Neural cell (in vitro differentiated cells): ENCODE data around the gene TRIO. TPM values are rescaled to one million over a fixed set of nuclear protein-coding genes. Genes with fewer than 3 reads are reported as not detected.

Source experiments
- H2AFZ ChIP-seq: fragments of 200-600, 300-800 bp; sonication (generic), shearing (Covaris generic); 2 replicates; pipeline ENCODE4 v1.6.0; 2014; ENCODE audit warnings: low read depth, mild to moderate bottlenecking, antibody characterized with exemption, low read length, moderate library complexity
- H3F3A ChIP-seq: fragments of 200-600 bp; shearing (Covaris generic); 2 replicates; pipeline ENCODE4 v1.6.1; 2016; ENCODE audit warnings: mild to moderate bottlenecking, moderate library complexity, mixed read lengths, antibody characterized with exemption, low read length; ENCODE audit not compliant: insufficient read depth, poor library complexity, severe bottlenecking
- H3K27ac ChIP-seq: fragments of 200-600, 300-800 bp; sonication (generic), shearing (Covaris generic); 2 replicates; pipeline ENCODE4 v1.5.1; 2014; ENCODE audit warnings: mild to moderate bottlenecking, low read length, moderate library complexity
- H3K27me3 ChIP-seq: fragments of 300-800, 200-600 bp; sonication (generic), shearing (Covaris generic); 2 replicates; pipeline ENCODE4 v1.6.0; 2014; ENCODE audit warnings: mild to moderate bottlenecking, low read depth, low read length, moderate library complexity; ENCODE audit not compliant: insufficient read depth
- H3K36me3 ChIP-seq: fragments of 300-800, 200-600 bp; sonication (generic), shearing (Covaris generic); 2 replicates; pipeline ENCODE4 v1.5.1; 2014; ENCODE audit warnings: mild to moderate bottlenecking, antibody characterized with exemption, low read length, moderate library complexity; ENCODE audit not compliant: insufficient read depth
- H3K4me2 ChIP-seq: fragments of 300-800, 200-600 bp; sonication (generic), shearing (Covaris generic); 2 replicates; pipeline ENCODE4 v1.6.0; 2014; ENCODE audit warnings: mild to moderate bottlenecking, low read length
- H3K4me3 ChIP-seq: fragments of 300-800, 200-600 bp; sonication (generic), shearing (Covaris generic); 2 replicates; pipeline ENCODE4 v1.5.1; 2014; ENCODE audit warnings: mild to moderate bottlenecking, low read length, moderate library complexity
- H3K79me2 ChIP-seq: fragments of 200-600 bp; shearing (Covaris generic); replicated peaks from 2 replicates; pipeline ENCODE4 v1.6.0; 2014; ENCODE audit warnings: mild to moderate bottlenecking, low read length, moderate library complexity; ENCODE audit not compliant: insufficient read depth
- H3K9ac ChIP-seq: fragments of 300-800, 200-600 bp; sonication (generic), shearing (Covaris generic); 2 replicates; pipeline ENCODE4 v1.6.1; 2016; ENCODE audit warnings: mild to moderate bottlenecking, low read length, mixed read lengths
- H3K9me2 ChIP-seq: fragments of 200-600 bp; shearing (Covaris generic); 2 replicates; pipeline ENCODE4 v1.6.1; 2016; ENCODE audit warnings: mild to moderate bottlenecking, low read length, mixed read lengths; ENCODE audit not compliant: insufficient read depth
- H3K9me3 ChIP-seq: fragments of 200-600, 300-800 bp; sonication (generic), shearing (Covaris generic); 2 replicates; pipeline ENCODE4 v1.6.1; 2016; ENCODE audit warnings: mild to moderate bottlenecking, mixed run types, low read length, moderate library complexity, mixed read lengths
- H4K20me1 ChIP-seq: fragments of 200-600 bp; shearing (Covaris generic); 2 replicates; pipeline ENCODE4 v1.6.1; 2016; ENCODE audit warnings: mild to moderate bottlenecking, mixed run types; ENCODE audit not compliant: insufficient read depth
- CTCF ChIP-seq: fragments of 450-650 bp; IDR thresholded peaks from 2 replicates; pipeline ENCODE4 v1.5.1; 2014; ENCODE audit warnings: antibody characterized with exemption, mild to moderate bottlenecking, moderate library complexity; ENCODE audit not compliant: poor library complexity, severe bottlenecking
- EP300 ChIP-seq: fragments of 450-650 bp; conservative IDR thresholded peaks from 2 replicates; pipeline ENCODE4 v1.6.1; 2014; ENCODE audit warnings: antibody characterized with exemption, mild to moderate bottlenecking, moderate library complexity; ENCODE audit not compliant: poor library complexity, severe bottlenecking
- EZH2 ChIP-seq: fragments of 200-600, 300-800 bp; shearing (Covaris generic), sonication (generic); IDR thresholded peaks from 2 replicates; pipeline ENCODE4 v1.6.1; 2014; ENCODE audit warnings: antibody characterized with exemption, low read length, borderline replicate concordance, mild to moderate bottlenecking; ENCODE audit not compliant: insufficient read depth, poor library complexity, severe bottlenecking
- MXI1 ChIP-seq: fragments of 450-650 bp; conservative IDR thresholded peaks from 2 replicates; pipeline ENCODE4 v1.6.1; 2014; ENCODE audit warnings: antibody characterized with exemption, mild to moderate bottlenecking; ENCODE audit not compliant: poor library complexity, severe bottlenecking
- POLR2AphosphoS5 ChIP-seq: IDR thresholded peaks from 2 replicates; pipeline ENCODE4 v1.6.1; 2012
- RAD21 ChIP-seq: fragments of 450-650 bp; conservative IDR thresholded peaks from 2 replicates; pipeline ENCODE4 v1.6.1; 2014; ENCODE audit warnings: antibody characterized with exemption, mild to moderate bottlenecking, moderate library complexity
- SMC3 ChIP-seq: fragments of 450-650 bp; conservative IDR thresholded peaks from 2 replicates; pipeline ENCODE4 v1.6.1; 2014; ENCODE audit warnings: antibody characterized with exemption, mild to moderate bottlenecking, moderate library complexity; ENCODE audit not compliant: poor library complexity
- TAF1 ChIP-seq: IDR thresholded peaks from 2 replicates; pipeline ENCODE4 v1.6.1; 2012; ENCODE audit warnings: low read depth
- polyA plus RNA-seq: library from polyadenylated mRNA; depleted of rRNA; stranded (reverse); fragments of >200 nt; gene quantifications from 2 replicates; pipeline ENCODE4 v1.2.3, GENCODE V29; 2014
- TF ChIP-seq, protein P1 (sequence below): IDR thresholded peaks from 2 replicates; pipeline ENCODE4 v1.6.1; 2012; ENCODE audit warnings: borderline replicate concordance

Gene TRIO
- polyA plus RNA-seq, 1 donor from 2014 or later, result 168 TPM

DNA sequence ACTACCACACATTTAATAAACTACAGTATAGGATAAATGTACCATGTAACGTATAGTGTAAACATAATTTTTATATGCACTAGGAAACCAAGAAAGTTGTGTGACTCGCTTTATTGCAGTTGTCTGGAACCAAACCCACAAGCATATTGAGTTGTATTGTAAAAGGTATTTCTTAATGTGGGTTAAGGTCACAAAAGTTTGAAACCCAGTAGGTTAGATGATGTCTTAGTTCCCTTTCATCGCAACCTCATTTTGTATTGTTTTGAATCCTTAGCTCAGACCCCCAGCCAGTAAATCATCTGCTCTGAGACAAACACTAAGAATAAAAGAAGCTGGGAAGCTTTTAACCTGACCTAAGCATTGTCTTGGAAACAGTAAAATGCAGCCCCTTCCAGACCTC, 79.1 kb downstream of the TRIO start:
- TF ChIP-seq TAF1, result no peak
- TF ChIP-seq RAD21, result no peak
- no peak for TF ChIP-seq EZH2
- TF ChIP-seq EP300, result no peak
- no peak for TF ChIP-seq SMC3
- no peak for TF ChIP-seq MXI1
- TF ChIP-seq, protein P1, sequence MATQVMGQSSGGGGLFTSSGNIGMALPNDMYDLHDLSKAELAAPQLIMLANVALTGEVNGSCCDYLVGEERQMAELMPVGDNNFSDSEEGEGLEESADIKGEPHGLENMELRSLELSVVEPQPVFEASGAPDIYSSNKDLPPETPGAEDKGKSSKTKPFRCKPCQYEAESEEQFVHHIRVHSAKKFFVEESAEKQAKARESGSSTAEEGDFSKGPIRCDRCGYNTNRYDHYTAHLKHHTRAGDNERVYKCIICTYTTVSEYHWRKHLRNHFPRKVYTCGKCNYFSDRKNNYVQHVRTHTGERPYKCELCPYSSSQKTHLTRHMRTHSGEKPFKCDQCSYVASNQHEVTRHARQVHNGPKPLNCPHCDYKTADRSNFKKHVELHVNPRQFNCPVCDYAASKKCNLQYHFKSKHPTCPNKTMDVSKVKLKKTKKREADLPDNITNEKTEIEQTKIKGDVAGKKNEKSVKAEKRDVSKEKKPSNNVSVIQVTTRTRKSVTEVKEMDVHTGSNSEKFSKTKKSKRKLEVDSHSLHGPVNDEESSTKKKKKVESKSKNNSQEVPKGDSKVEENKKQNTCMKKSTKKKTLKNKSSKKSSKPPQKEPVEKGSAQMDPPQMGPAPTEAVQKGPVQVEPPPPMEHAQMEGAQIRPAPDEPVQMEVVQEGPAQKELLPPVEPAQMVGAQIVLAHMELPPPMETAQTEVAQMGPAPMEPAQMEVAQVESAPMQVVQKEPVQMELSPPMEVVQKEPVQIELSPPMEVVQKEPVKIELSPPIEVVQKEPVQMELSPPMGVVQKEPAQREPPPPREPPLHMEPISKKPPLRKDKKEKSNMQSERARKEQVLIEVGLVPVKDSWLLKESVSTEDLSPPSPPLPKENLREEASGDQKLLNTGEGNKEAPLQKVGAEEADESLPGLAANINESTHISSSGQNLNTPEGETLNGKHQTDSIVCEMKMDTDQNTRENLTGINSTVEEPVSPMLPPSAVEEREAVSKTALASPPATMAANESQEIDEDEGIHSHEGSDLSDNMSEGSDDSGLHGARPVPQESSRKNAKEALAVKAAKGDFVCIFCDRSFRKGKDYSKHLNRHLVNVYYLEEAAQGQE, result no peak
- no peak for TF ChIP-seq POLR2AphosphoS5
- TF ChIP-seq CTCF, result no peak
- Histone ChIP-seq H3K27ac (no peak overlapping the region), H4K20me1 (peaks cover 25% of the 10 kb centered on the region), H3K9me2 (no peaks in the 10 kb centered on the region), H3K9ac (no peak overlapping the region), H3K4me3 (no peak overlapping the region), H3K9me3 (no peaks in the 10 kb centered on the region), H3K36me3 (no peaks in the 10 kb centered on the region), H2AFZ (no peak overlapping the region), H3K79me2 (peaks cover 76% of the 10 kb centered on the region), H3F3A (no peaks in the 10 kb centered on the region), H3K27me3 (no peaks in the 10 kb centered on the region), H3K4me2 (no peak overlapping the region)

- no peak overlapping the region for H3K27ac ChIP-seq
- no peak overlapping the region for H3K4me2 ChIP-seq
- H3K9me2 ChIP-seq, result no peaks in the 10 kb centered on the region
- H3K9ac ChIP-seq, result no peak overlapping the region
- H3F3A ChIP-seq, result no peaks in the 10 kb centered on the region
- no peak for TF ChIP-seq CTCF
- no peak for TF ChIP-seq TAF1
- no peak for TF ChIP-seq RAD21
- TF ChIP-seq POLR2AphosphoS5, result no peak
- H3K4me3 ChIP-seq, result no peak overlapping the region
- H3K36me3 ChIP-seq, result no peaks in the 10 kb centered on the region
- H2AFZ ChIP-seq, result no peak overlapping the region
- H3K9me3 ChIP-seq, result no peaks in the 10 kb centered on the region
- peaks cover 76% of the 10 kb centered on the region for H3K79me2 ChIP-seq
- H4K20me1 ChIP-seq, result peaks cover 15% of the 10 kb centered on the region
- H3K27me3 ChIP-seq, result no peaks in the 10 kb centered on the region
Measured at GRCh38 chr5:14223372-14223771, 80.2 kb downstream of the TRIO start.
